Omental fat pad (tissue), 4 donors: ENCODE data around the gene CAPRIN1. TPM values are rescaled to one million over a fixed set of nuclear protein-coding genes. Genes with fewer than 3 reads are reported as not detected.

ENCODE experiments used
- ATAC-seq: fragments of 150-250 bp; one replicate; pipeline ENCODE4 v1.9.1; 2016; ENCODE audit warnings: mild to moderate bottlenecking, moderate library complexity; ENCODE audit not compliant: low FRiP score
- DNase-seq: peaks from one replicate; pipeline ENCODE4 v3.0.0-alpha.2; 2019; ENCODE audit warnings: low spot score
- CTCF ChIP-seq, 3 donors: fragments of 450-650 bp; IDR thresholded peaks; one replicate each; pipeline ENCODE4 v1.5.1; 2016 to 2017; ENCODE audit warnings: antibody characterized with exemption in 3 of 3, mild to moderate bottlenecking in 3 of 3, moderate library complexity in 2 of 3
- total RNA-seq, 4 donors: library from RNA; depleted of rRNA; stranded (reverse); fragments of >200 nt; gene quantifications; one replicate each; pipeline ENCODE4 v1.1.0, GENCODE V29; 2016

The CAPRIN1 gene
- total RNA-seq, 4 donors from 2014 or later, result 130 to 190 (median 141) TPM

GRCh38 chr11:34132261-34132965, 80.9 kb downstream of the CAPRIN1 start:
- no peak for TF ChIP-seq CTCF (IDR thresholded peaks at IDR 0.05)
- ATAC-seq, result no peak
- no peak for DNase-seq

- no peak for TF ChIP-seq CTCF (IDR thresholded peaks at IDR 0.05)
- ATAC-seq (no peak), DNase-seq (no peak)
Measured at GRCh38 chr11:34134765-34135164, 83.2 kb downstream of the CAPRIN1 start.

- no peak for ATAC-seq
Measured at GRCh38 chr11:34135439-34135838, 83.9 kb downstream of the CAPRIN1 start.

GRCh38 chr11:34136420-34136819, 84.9 kb downstream of the CAPRIN1 start:
- ATAC-seq (no peak), DNase-seq (peak; percentile 9)
- no peak for TF ChIP-seq CTCF (IDR thresholded peaks at IDR 0.05)

More at GRCh38 chr11:34135439-34135838, 83.9 kb downstream of the CAPRIN1 start:
- no peak for DNase-seq
- TF ChIP-seq CTCF (IDR thresholded peaks at IDR 0.05), result no peak

- DNase-seq (no peak), ATAC-seq (no peak)
- no peak for TF ChIP-seq CTCF (IDR thresholded peaks at IDR 0.05)
Measured at GRCh38 chr11:34139346-34139745, 87.8 kb downstream of the CAPRIN1 start.

- DNase-seq, result no peak
- TF ChIP-seq CTCF (IDR thresholded peaks at IDR 0.05), result no peak
- no peak for ATAC-seq
Measured at GRCh38 chr11:34140149-34140548, 88.6 kb downstream of the CAPRIN1 start.

- no peak for ATAC-seq
- no peak for DNase-seq
- TF ChIP-seq CTCF (IDR thresholded peaks at IDR 0.05), result no peak
Measured at GRCh38 chr11:34143048-34143447, 91.5 kb downstream of the CAPRIN1 start.
